ENCODE measurements around the gene LSAMP. TPM values are rescaled to one million over a fixed set of nuclear protein-coding genes. Genes with fewer than 3 reads are reported as not detected.

LSAMP gene
- total and polyA plus RNA-seq, 2 of the 8 experiments (the other 6 are each of a cell fraction or from before 2014, with no cell fraction given), result 1.8 to 5.7 TPM

GRCh38 chr3:116069024-116069423 lies 376.3 kb downstream of the LSAMP start:
- H3K56ac ChIP-seq (replicated peaks; ENCODE audit: insufficient read length, low read depth, low read length), result no peak overlapping the region
- 85% methylated on average over 4 of the region's 4 CpGs; no CpG with 5 or more reads in 1 of the 2 experiments for WGBS, 2 experiments (ENCODE audit: extremely low coverage in 1 of 2, insufficient coverage in 1 of 2, insufficient read length in 1 of 2, insufficient replicate concordance in 2 of 2, low coverage in 1 of 2, low lambda C conversion rate in 2 of 2, missing lambda C conversion rate in 1 of 2)
- no peak overlapping the region for H2AFZ ChIP-seq (ENCODE audit: low read length)
- no peak overlapping the region for H2BK5ac ChIP-seq (ENCODE audit: low read depth, low read length)
- H3K4me3 ChIP-seq (ENCODE audit: extremely low read depth in 1 of 4, insufficient read depth in 2 of 4, low read depth in 3 of 4, low read length in 4 of 4), result no peak overlapping the region
- H3K23ac ChIP-seq (ENCODE audit: insufficient read length), result no peak overlapping the region
- DNase-seq (ENCODE audit: low read depth in 1 of 2, low spot score in 2 of 2), result no peak
- H3K9me3 ChIP-seq (ENCODE audit: insufficient read depth in 2 of 2, low read depth in 1 of 2, low read length in 1 of 2), result no peaks in the 10 kb centered on the region
- H2AK5ac ChIP-seq (ENCODE audit: low read depth, low read length), result no peak overlapping the region
- ChIA-PET CTCF (ENCODE audit: partially characterized antibody) (no interaction called here), POLR2A (ENCODE audit: partially characterized antibody) (no interaction called here)
- no peaks in the 10 kb centered on the region for H3K4me1 ChIP-seq (replicated peaks in 1 of 4; ENCODE audit: control insufficient read depth in 3 of 4, insufficient read depth in 4 of 4, low read length in 3 of 4)
- H4K8ac ChIP-seq (ENCODE audit: extremely low read depth, insufficient read depth, low read length), result no peak overlapping the region
- H4K5ac ChIP-seq (ENCODE audit: insufficient read length, low read depth, low read length), result no peak overlapping the region
- H3K36me3 ChIP-seq (ENCODE audit: control insufficient read depth in 2 of 4, insufficient read depth in 4 of 4, low read length in 3 of 4), result no peaks in the 10 kb centered on the region
- H3K4ac ChIP-seq (replicated peaks; ENCODE audit: insufficient read length, low read depth, low read length), result no peak overlapping the region
- no peak overlapping the region for H3K14ac ChIP-seq (ENCODE audit: insufficient read length)
- H3K23me2 ChIP-seq (ENCODE audit: low read depth, low read length), result no peaks in the 10 kb centered on the region
- no peak overlapping the region for H2BK20ac ChIP-seq (ENCODE audit: low read length)
- H2BK12ac ChIP-seq (ENCODE audit: low read depth, low read length), result no peak overlapping the region
- no peak overlapping the region for H3K9ac ChIP-seq (replicated peaks in 1 of 4; ENCODE audit: extremely low read depth in 1 of 4, low read depth in 3 of 4, low read length in 3 of 4)
- H3K27ac ChIP-seq (ENCODE audit: low read depth, low read length), result no peak overlapping the region
- no peaks in the 10 kb centered on the region for H4K20me1 ChIP-seq (replicated peaks in 1 of 2; ENCODE audit: control insufficient read depth in 1 of 2, insufficient read depth in 2 of 2, low read length in 2 of 2)
- no peaks in the 10 kb centered on the region for H3K79me1 ChIP-seq (ENCODE audit: low read depth, low read length)
- H3K4me2 ChIP-seq (ENCODE audit: insufficient read depth in 1 of 2, low read depth in 2 of 2, low read length in 2 of 2), result no peak overlapping the region
- no peak overlapping the region for H2BK15ac ChIP-seq (ENCODE audit: low read length)
- H3K79me2 ChIP-seq (ENCODE audit: control insufficient read depth in 1 of 2, insufficient read depth in 2 of 2, low read length in 2 of 2), result no peaks in the 10 kb centered on the region
- H2BK120ac ChIP-seq (replicated peaks; ENCODE audit: low read depth, low read length), result no peak overlapping the region
- no peak overlapping the region for H3K18ac ChIP-seq (ENCODE audit: extremely low read depth, low read length)
- no peaks in the 10 kb centered on the region for H3K27me3 ChIP-seq (replicated peaks in 1 of 4; ENCODE audit: control insufficient read depth in 3 of 4, extremely low read depth in 1 of 4, insufficient read depth in 3 of 4, low read length in 3 of 4)
- no peak overlapping the region for H4K91ac ChIP-seq (replicated peaks; ENCODE audit: insufficient read length, low read length)
- FAIRE-seq, result no peak
- TF ChIP-seq EZH2 (IDR thresholded peaks at IDR 0.05; ENCODE audit: low read depth, low read length, severe bottlenecking) (no peak), SIX5 (IDR thresholded peaks at IDR 0.05; ENCODE audit: low read depth, low read length) (no peak), CBX8 (IDR thresholded peaks at IDR 0.05; ENCODE audit: borderline replicate concordance, low read depth, low read length) (no peak)

Measured in H1 (cell line).